Measurements from ENCODE around the gene ZNF268. TPM values are rescaled to one million over a fixed set of nuclear protein-coding genes. Genes with fewer than 3 reads are reported as not detected.
"Not testable (repeated sequence)": the region's sequence is repeated elsewhere in the genome, so short reads cannot be mapped to it uniquely, and the experiment has no call there.

The ZNF268 gene
- polyA plus RNA-seq, 1 of the 3 experiments (the other 2 are of a cell fraction), result 5.2 TPM

GRCh38 chr12:133255833-133256232, 74.5 kb downstream of the ZNF268 start:
- POLR2A ChIA-PET; H3K9ac ChIP-seq; H3K36me3 ChIP-seq (replicated peaks in 1 of 2; ENCODE audit: control insufficient read depth in 1 of 2, insufficient read depth in 2 of 2, low read length in 1 of 2); H3K27me3 ChIP-seq (ENCODE audit: insufficient read depth); H3K4me1 ChIP-seq (ENCODE audit: control insufficient read depth in 1 of 2, insufficient read depth in 2 of 2, low read depth in 1 of 2, low read length in 1 of 2); DNase-seq; H3K9me3 ChIP-seq; H3K4me3 ChIP-seq (ENCODE audit: low read depth in 2 of 2, low read length in 1 of 2); CTCF ChIA-PET; H2AFZ ChIP-seq (ENCODE audit: low read depth); H3K4me2 ChIP-seq; H3K27ac ChIP-seq (ENCODE audit: low read depth in 2 of 2, low read length in 1 of 2); H3K79me2 ChIP-seq (ENCODE audit: insufficient read depth); H4K20me1 ChIP-seq (ENCODE audit: insufficient read depth); H3F3A ChIP-seq (replicated peaks; ENCODE audit: insufficient read depth); H3K9me2 ChIP-seq: not testable (repeated sequence)
- WGBS (ENCODE audit: low lambda C conversion rate), result 36% methylated on average over 1 of the region's 1 CpG

GRCh38 chr12:133256321-133256720, 75.0 kb downstream of the ZNF268 start:
- CTCF ChIA-PET, result no interaction called here
- POLR2A ChIA-PET, result no interaction called here

More at GRCh38 chr12:133256321-133256720, 75.0 kb downstream of the ZNF268 start:
- H3K79me2 ChIP-seq (ENCODE audit: insufficient read depth), result no peaks in the 10 kb centered on the region
- H3K4me3 ChIP-seq (ENCODE audit: low read depth in 2 of 2, low read length in 1 of 2), result no peak overlapping the region
- no peaks in the 10 kb centered on the region for H3F3A ChIP-seq (replicated peaks; ENCODE audit: insufficient read depth)
- H3K27me3 ChIP-seq (ENCODE audit: insufficient read depth), result no peaks in the 10 kb centered on the region
- no peak for TF ChIP-seq NRF1 (IDR thresholded peaks at IDR 0.05; ENCODE audit: low read depth, low read length)
- no peak for TF ChIP-seq ZBTB33 (IDR thresholded peaks at IDR 0.05; ENCODE audit: borderline replicate concordance, low read depth)
- no peak for TF ChIP-seq TCF12 (IDR thresholded peaks at IDR 0.05)
- TF ChIP-seq MXI1 (IDR thresholded peaks at IDR 0.05; ENCODE audit: low read depth, low read length), result no peak
- TF ChIP-seq SMC3 (IDR thresholded peaks at IDR 0.05; ENCODE audit: low read depth, low read length), result no peak
- no peak for TF ChIP-seq GABPA (IDR thresholded peaks at IDR 0.05; ENCODE audit: low read depth)
- no peak for TF ChIP-seq RCOR1 (IDR thresholded peaks at IDR 0.05; ENCODE audit: low read length)
- TF ChIP-seq FOXJ3 (CRISPR knock-in tag; IDR thresholded peaks at IDR 0.05), result no peak
- TF ChIP-seq FOSL2 (IDR thresholded peaks at IDR 0.05; ENCODE audit: borderline replicate concordance, low read depth), result no peak
- TF ChIP-seq, protein P1, sequence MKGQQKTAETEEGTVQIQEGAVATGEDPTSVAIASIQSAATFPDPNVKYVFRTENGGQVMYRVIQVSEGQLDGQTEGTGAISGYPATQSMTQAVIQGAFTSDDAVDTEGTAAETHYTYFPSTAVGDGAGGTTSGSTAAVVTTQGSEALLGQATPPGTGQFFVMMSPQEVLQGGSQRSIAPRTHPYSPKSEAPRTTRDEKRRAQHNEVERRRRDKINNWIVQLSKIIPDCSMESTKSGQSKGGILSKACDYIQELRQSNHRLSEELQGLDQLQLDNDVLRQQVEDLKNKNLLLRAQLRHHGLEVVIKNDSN (IDR thresholded peaks at IDR 0.05; ENCODE audit: borderline replicate concordance, low read depth), result no peak
- no peak for TF ChIP-seq NFIC (IDR thresholded peaks at IDR 0.05; ENCODE audit: borderline replicate concordance)
- TF ChIP-seq POLR2AphosphoS5 (IDR thresholded peaks at IDR 0.05; ENCODE audit: low read depth, low read length), result no peak
- TF ChIP-seq, protein P2, sequence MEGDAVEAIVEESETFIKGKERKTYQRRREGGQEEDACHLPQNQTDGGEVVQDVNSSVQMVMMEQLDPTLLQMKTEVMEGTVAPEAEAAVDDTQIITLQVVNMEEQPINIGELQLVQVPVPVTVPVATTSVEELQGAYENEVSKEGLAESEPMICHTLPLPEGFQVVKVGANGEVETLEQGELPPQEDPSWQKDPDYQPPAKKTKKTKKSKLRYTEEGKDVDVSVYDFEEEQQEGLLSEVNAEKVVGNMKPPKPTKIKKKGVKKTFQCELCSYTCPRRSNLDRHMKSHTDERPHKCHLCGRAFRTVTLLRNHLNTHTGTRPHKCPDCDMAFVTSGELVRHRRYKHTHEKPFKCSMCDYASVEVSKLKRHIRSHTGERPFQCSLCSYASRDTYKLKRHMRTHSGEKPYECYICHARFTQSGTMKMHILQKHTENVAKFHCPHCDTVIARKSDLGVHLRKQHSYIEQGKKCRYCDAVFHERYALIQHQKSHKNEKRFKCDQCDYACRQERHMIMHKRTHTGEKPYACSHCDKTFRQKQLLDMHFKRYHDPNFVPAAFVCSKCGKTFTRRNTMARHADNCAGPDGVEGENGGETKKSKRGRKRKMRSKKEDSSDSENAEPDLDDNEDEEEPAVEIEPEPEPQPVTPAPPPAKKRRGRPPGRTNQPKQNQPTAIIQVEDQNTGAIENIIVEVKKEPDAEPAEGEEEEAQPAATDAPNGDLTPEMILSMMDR (IDR thresholded peaks at IDR 0.05), result no peak
- TF ChIP-seq YY1 (IDR thresholded peaks at IDR 0.05; ENCODE audit: low read depth), result no peak
- no peak for TF ChIP-seq SIN3A (IDR thresholded peaks at IDR 0.05; ENCODE audit: borderline replicate concordance, low read depth, low read length)
- TF ChIP-seq RAD21 (IDR thresholded peaks at IDR 0.05; ENCODE audit: low read length), result no peak
- TF ChIP-seq GATA2 (CRISPR knock-in tag; IDR thresholded peaks at IDR 0.05), result no peak
- TF ChIP-seq PBX3 (IDR thresholded peaks at IDR 0.05), result no peak
- no peaks in the 10 kb centered on the region for H4K20me1 ChIP-seq (ENCODE audit: insufficient read depth)
- no peak for DNase-seq
- no peaks in the 10 kb centered on the region for H3K36me3 ChIP-seq (replicated peaks in 1 of 2; ENCODE audit: control insufficient read depth in 1 of 2, insufficient read depth in 2 of 2, low read length in 1 of 2)
- H3K9ac ChIP-seq, result no peak overlapping the region
- H2AFZ ChIP-seq (ENCODE audit: low read depth), result no peak overlapping the region
- H3K4me2 ChIP-seq, result no peak overlapping the region
- WGBS (ENCODE audit: low lambda C conversion rate), result 9% methylated on average over 1 of the region's 1 CpG
- no peaks in the 10 kb centered on the region for H3K4me1 ChIP-seq (ENCODE audit: control insufficient read depth in 1 of 2, insufficient read depth in 2 of 2, low read depth in 1 of 2, low read length in 1 of 2)
- no peak overlapping the region for H3K27ac ChIP-seq (ENCODE audit: low read depth in 2 of 2, low read length in 1 of 2)
- no peaks in the 10 kb centered on the region for H3K9me2 ChIP-seq
- no peaks in the 10 kb centered on the region for H3K9me3 ChIP-seq

All from SK-N-SH (cell line).